Esophagus (tissue), 2 donors: Measurements from ENCODE around the gene MGAT2. TPM values are rescaled to one million over a fixed set of nuclear protein-coding genes. Genes with fewer than 3 reads are reported as not detected.
A peak's percentile ranks its signal among the peaks of the same experiment; 100 is the strongest.
"Not testable (repeated sequence)": the region's sequence is repeated elsewhere in the genome, so short reads cannot be mapped to it uniquely, and the experiment has no call there.

ENCODE experiments used
- H3K27ac ChIP-seq, 2 donors: one replicate each; pipeline ENCODE4 v1.5.1; 2013; ENCODE audit warnings: low read depth in 2 of 2, mild to moderate bottlenecking in 2 of 2, inconsistent platforms in 1 of 2, low read length in 1 of 2, moderate library complexity in 1 of 2
- H3K27me3 ChIP-seq, 2 donors: one replicate each; pipeline ENCODE4 v1.6.1; 2013; ENCODE audit warnings: low read length in 2 of 2, control low read depth in 1 of 2, mild to moderate bottlenecking in 1 of 2; ENCODE audit not compliant: insufficient read depth in 2 of 2, control insufficient read depth in 1 of 2
- H3K36me3 ChIP-seq, 2 donors: one replicate each; pipeline ENCODE4 v1.6.1; 2013; ENCODE audit warnings: low read length in 1 of 2; ENCODE audit not compliant: control insufficient read depth in 2 of 2, insufficient read depth in 2 of 2
- H3K4me1 ChIP-seq, 2 donors: one replicate each; pipeline ENCODE4 v1.6.1; 2013; ENCODE audit warnings: low read length in 1 of 2; ENCODE audit not compliant: control insufficient read depth in 2 of 2, insufficient read depth in 2 of 2
- H3K4me3 ChIP-seq, 2 donors: one replicate each; pipeline ENCODE4 v1.5.1; 2013; ENCODE audit warnings: low read length in 2 of 2, mild to moderate bottlenecking in 2 of 2, low read depth in 1 of 2, moderate library complexity in 1 of 2
- H3K9me3 ChIP-seq, 2 donors: one replicate each; pipeline ENCODE4 v1.6.1; 2013; ENCODE audit warnings: mild to moderate bottlenecking in 2 of 2, low read depth in 1 of 2, low read length in 1 of 2, moderate library complexity in 1 of 2; ENCODE audit not compliant: control insufficient read depth in 2 of 2, insufficient read depth in 1 of 2
- WGBS, 2 donors: extraction: QIAGEN DNeasy Blood & Tissue Kit; methylation state at CpG; one replicate each; pipeline ENCODE4 v1.1.7; 2013; 5-methylcytosine and 5-hydroxymethylcytosine counted together
- polyA plus RNA-seq, 2 donors: library from polyadenylated mRNA; stranded (reverse); fragments of 200-250 nt; gene quantifications; one replicate each; pipeline ENCODE4 v1.2.3, GENCODE V29; 2013
- donor health status: healthy with polysubstance abuse.
- donor health status: Bipolar disorder and iron deficiency.

Gene MGAT2
- polyA plus RNA-seq, 2 donors = 9.2 to 10.8 TPM

- WGBS, 2 donors = 55 to 72% methylated on average over 8 of the region's 8 CpGs
- Histone ChIP-seq H3K9me3 (no peaks in the 10 kb centered on the region), H3K4me3 (no peak overlapping the region), H3K4me1 (no peaks in the 10 kb centered on the region), H3K36me3 (no peaks in the 10 kb centered on the region), H3K27me3 (no peaks in the 10 kb centered on the region), H3K27ac (no peak overlapping the region)
These were observed 21.1 kb downstream of the MGAT2 start for GRCh38 chr14:49641697-49642129.

- Histone ChIP-seq H3K27ac (no peak overlapping the region), H3K27me3 (no peaks in the 10 kb centered on the region), H3K36me3 (no peaks in the 10 kb centered on the region), H3K4me1 (no peaks in the 10 kb centered on the region), H3K4me3 (no peak overlapping the region), H3K9me3 (no peaks in the 10 kb centered on the region)
These were observed 21.6 kb downstream of the MGAT2 start for GRCh38 chr14:49642163-49642562.

GRCh38 chr14:49653508-49653907, 32.9 kb downstream of the MGAT2 start:
- Histone ChIP-seq H3K27ac (no peak overlapping the region), H3K4me3 (no peak overlapping the region), H3K36me3 (peaks cover 0 to 2% of the 10 kb centered on the region in 2 donors), H3K27me3 (no peaks in the 10 kb centered on the region), H3K9me3 (no peaks in the 10 kb centered on the region), H3K4me1 (no peaks in the 10 kb centered on the region)
- WGBS, 2 donors = 96 to 97% methylated on average over 6 of the region's 6 CpGs

GRCh38 chr14:49654511-49654910, 33.9 kb downstream of the MGAT2 start:
- H3K4me3 ChIP-seq = no peak overlapping the region
- no peaks in the 10 kb centered on the region for H3K9me3 ChIP-seq
- WGBS, 2 donors = 93 to 97% methylated on average over 3 of the region's 3 CpGs
- H3K27ac ChIP-seq = no peak overlapping the region
- H3K27me3 ChIP-seq = no peaks in the 10 kb centered on the region
- H3K36me3 ChIP-seq = peaks cover 0 to 2% of the 10 kb centered on the region in 2 donors
- H3K4me1 ChIP-seq = no peaks in the 10 kb centered on the region

GRCh38 chr14:49657500-49657899, 36.9 kb downstream of the MGAT2 start:
- not testable (repeated sequence) for H3K27me3 ChIP-seq, H3K4me1 ChIP-seq, H3K27ac ChIP-seq, H3K4me3 ChIP-seq, H3K36me3 ChIP-seq, H3K9me3 ChIP-seq
- 68 to 72% methylated on average over 6 of the region's 6 CpGs for WGBS, 2 donors

GRCh38 chr14:49659526-49660455, 39.2 kb downstream of the MGAT2 start:
- Histone ChIP-seq H3K9me3 (no peaks in the 10 kb centered on the region), H3K4me1 (no peaks in the 10 kb centered on the region), H3K36me3 (peaks cover 0 to 2% of the 10 kb centered on the region in 2 donors), H3K4me3 (no peak overlapping the region), H3K27me3 (no peaks in the 10 kb centered on the region), H3K27ac (peak overlapping the region; percentile 60 to 72)
- whole genome bisulfite sequencing, 2 donors = 68 to 73% methylated on average over 2 of the region's 2 CpGs

- Histone ChIP-seq H3K27me3 (no peaks in the 10 kb centered on the region), H3K4me1 (no peaks in the 10 kb centered on the region), H3K27ac (no peak overlapping the region), H3K36me3 (no peaks in the 10 kb centered on the region), H3K4me3 (no peak overlapping the region), H3K9me3 (no peaks in the 10 kb centered on the region)
These were observed 49.9 kb downstream of the MGAT2 start for GRCh38 chr14:49670475-49670874.

Other genes with a start within 250 kb of the MGAT2 start
- 1,000 to 10,000 TPM in 1 of 2 donors, 100 to 1,000 TPM in 1; 861 to 2,600 TPM for gene RPS29, start 34.4 kb upstream of the MGAT2 start, polyA plus RNA-seq
- 1 to 10 TPM; 4.3 to 9.0 TPM for gene LRR1, start 21.9 kb upstream of the MGAT2 start, polyA plus RNA-seq
- gene RPL36AL, start 173 bp upstream of the MGAT2 start, polyA plus RNA-seq = 100 to 1,000 TPM; 405 to 519 TPM
- 1 to 10 TPM; 2.3 to 5.2 TPM for gene DNAAF2, start 14.4 kb downstream of the MGAT2 start, polyA plus RNA-seq
- gene POLE2, start 67.4 kb downstream of the MGAT2 start, polyA plus RNA-seq = 1 to 10 TPM; 7.0 to 8.0 TPM
- 1 to 10 TPM; 1.0 to 2.3 TPM for gene KLHDC1, start 72.3 kb downstream of the MGAT2 start, polyA plus RNA-seq
- 10 to 100 TPM; 24.2 to 31.6 TPM for gene KLHDC2, start 147.4 kb downstream of the MGAT2 start, polyA plus RNA-seq
- 10 to 100 TPM; 19.9 to 40.2 TPM for gene NEMF, start 232.0 kb downstream of the MGAT2 start, polyA plus RNA-seq